ENCODE data around the gene EP400.

DNA sequence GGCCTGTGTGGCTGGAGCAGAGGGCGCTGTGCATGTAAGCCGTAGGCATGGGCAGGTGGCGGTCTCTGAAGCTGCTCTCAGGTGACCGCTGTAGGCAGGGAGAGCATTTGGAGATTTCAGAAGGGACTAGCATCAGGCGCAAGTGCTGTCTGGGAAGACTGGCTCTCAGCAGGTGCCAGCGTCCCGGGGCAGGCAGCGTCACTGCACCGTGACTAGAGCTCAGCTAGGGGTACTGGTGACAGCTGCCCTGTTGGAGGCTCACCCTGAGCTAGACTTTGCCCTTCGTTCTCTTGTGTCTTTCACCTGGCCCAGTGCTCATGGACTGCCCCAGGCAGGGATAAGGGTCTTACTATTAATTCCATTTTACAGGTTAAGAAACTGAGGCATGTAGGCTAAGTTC is 115.5 kb downstream of the EP400 start:
- TF ChIP-seq EP300 (IDR thresholded peaks at IDR 0.05; ENCODE audit: low read depth in 2 of 2, low read length in 2 of 2) (no peak), EP300 (CRISPR knock-in tag; IDR thresholded peaks at IDR 0.05; ENCODE audit: borderline replicate concordance) (no peak), FOSL2 (CRISPR knock-in tag; IDR thresholded peaks at IDR 0.05) (no peak)
- TF ChIP-seq, protein P1, sequence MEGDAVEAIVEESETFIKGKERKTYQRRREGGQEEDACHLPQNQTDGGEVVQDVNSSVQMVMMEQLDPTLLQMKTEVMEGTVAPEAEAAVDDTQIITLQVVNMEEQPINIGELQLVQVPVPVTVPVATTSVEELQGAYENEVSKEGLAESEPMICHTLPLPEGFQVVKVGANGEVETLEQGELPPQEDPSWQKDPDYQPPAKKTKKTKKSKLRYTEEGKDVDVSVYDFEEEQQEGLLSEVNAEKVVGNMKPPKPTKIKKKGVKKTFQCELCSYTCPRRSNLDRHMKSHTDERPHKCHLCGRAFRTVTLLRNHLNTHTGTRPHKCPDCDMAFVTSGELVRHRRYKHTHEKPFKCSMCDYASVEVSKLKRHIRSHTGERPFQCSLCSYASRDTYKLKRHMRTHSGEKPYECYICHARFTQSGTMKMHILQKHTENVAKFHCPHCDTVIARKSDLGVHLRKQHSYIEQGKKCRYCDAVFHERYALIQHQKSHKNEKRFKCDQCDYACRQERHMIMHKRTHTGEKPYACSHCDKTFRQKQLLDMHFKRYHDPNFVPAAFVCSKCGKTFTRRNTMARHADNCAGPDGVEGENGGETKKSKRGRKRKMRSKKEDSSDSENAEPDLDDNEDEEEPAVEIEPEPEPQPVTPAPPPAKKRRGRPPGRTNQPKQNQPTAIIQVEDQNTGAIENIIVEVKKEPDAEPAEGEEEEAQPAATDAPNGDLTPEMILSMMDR (CRISPR knock-in tag; IDR thresholded peaks at IDR 0.05) = no peak
